Measurements from ENCODE around the gene PASK.

PASK gene

DNA sequence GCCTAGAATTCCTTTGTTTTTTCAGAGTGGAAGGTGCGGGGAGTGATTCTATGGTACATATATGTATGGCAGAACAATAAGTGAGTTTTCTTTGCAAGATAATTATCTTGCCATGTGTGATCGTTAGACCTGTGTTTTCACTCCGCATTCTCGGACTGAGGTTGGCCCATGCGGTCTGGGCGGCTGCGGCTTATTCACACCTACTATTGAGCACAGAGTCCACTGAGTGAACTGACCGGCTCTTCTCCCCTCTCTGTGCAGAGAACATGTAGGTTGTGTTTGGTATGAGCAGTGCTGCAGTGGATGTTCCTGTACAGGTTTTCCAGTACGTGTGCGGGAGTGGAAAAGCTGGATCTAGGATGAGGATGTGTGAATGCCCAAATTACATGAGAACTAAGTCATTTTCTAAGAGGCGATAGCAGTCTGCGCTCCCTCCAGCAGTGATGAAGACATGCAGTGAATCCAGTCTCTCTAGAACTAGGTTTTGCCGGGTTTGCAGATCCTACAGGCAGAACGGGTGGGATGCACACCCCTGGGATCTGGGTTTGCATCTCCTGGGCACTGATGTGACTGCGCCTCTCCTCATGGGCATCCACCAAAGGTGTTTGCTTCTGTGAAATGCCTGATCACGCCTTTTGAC lies 74.3 kb downstream of the PASK start:
- DNase-seq, result no peak

DNA sequence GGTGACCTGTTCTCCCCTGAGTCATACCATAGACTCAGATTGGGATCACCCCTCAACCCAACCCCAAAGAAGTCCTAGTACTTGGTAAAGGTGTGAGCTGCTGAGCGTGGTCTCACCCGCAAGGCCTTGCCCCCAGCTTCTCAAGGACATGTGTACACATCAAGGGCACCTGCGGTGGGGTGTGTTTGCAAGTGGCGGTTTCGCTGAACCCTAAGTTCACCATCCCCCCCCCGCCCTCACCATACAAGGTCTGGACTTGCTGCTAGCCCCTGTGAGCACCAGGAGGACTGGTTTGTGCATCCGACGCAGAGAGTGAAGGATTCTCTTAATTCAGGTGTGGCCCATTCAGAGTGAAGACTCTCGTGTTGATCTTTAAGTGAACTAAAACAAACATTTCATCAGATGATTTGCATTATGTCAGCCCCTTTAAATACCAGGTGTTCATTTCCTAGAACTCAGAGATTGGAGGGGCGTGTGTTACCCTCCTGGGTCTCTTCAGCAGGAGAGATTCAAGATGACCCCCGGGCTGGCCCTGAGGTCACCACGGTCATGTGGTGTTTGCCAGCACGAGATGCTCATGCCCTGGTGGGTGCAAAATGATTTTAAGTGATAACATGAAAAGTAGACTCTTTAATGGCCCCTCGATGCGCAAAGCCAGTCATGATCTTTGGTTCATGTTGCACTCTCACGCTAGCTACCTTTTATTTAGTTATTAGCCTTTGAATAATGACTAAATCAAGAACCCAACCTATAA lies 75.0 kb downstream of the PASK start:
- no peak for DNase-seq

DNA sequence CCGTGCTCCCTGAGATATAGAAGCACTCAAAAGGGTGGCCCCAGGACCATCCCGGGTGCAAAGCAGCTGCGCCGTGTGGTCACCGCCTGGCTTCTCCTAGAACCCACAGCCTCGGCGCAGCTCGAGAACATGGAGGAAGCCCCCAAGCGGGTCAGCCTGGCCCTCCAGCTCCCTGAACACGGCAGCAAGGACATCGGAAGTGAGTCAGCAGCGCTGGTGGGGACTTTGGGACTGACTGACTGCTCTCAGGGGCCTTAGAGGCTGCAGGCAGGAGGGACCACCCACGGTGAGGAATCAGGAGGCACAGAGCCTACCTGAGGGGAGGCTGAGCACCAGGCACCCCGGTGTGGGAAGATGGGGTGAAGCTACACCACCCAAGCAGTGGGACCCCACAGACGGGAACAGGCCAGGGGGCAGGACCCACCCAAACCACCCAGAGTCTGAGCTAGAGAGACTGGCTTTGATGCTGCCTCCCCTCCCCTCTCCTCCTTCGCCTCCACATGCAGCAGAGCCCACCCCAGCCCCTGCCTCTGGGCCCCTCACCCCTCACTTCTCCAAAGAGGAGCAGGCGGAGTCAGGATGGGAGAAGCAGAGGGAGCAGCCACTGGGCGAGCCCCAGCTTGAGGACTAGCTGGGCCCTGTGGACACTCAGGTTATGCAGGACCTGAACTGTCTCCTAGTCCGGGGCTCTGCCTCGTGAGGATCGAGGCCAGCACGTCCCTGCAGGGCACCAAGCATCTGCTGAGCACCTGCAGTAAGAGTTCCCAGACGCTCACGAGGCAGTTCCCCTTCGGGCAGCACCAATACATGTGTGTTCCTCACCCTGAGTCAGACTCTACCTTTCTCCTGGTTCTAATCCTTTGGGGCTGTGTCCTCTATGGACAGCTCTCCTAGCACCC lies 75.9 kb downstream of the PASK start:
- DNase-seq, result no peak

DNA sequence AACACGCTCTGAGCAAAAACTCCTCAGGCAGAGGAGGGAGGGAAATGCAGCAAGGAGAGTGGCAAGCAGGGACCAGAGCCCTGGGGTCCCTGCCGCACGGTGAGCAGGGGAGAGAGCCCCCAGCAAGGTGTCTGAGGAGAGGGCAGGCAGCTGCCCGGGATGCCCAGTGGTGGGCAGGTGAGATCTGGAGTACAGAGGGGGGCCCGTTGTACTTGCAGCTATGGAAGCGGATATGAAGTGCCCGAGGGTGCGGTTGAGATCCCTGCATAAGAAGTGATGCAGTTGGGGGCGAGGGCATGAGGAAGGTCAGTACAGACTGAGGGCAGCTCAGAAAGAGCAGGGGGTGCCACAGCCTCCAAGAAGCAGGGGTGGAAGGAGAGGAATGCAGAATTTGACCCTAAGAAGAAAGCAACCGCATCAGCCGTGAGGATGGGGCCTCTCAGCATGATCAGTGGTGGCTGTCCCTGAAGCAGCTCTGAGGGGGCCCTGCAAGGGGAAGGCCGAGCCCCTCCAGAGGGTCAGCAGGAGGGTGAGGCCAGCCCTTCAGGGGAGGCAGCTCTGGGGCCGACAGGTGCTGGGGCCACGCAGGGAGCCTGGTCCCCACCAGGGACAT lies 76.6 kb downstream of the PASK start:
- DNase-seq, result no peak

DNA sequence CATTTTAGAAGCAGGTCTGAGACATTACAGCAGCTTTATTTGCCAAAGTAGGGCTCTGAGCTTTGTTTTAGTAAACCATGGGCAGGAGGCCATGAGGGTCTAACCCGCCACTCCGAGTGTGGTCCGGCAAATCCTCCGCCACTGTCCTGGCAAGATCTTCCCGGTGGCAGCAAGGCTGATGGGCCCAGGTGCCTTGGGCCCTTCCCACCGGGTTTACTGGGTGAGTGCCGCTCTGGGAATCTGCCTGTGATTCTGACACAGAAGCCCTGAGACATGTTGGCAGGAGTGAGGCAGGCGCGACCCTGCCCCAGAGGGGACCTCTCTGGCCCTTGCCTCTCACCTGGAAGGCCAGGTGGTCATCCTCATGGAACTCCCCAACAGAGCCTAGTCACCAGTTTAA lies 77.1 kb downstream of the PASK start:
- DNase-seq, result no peak

DNA sequence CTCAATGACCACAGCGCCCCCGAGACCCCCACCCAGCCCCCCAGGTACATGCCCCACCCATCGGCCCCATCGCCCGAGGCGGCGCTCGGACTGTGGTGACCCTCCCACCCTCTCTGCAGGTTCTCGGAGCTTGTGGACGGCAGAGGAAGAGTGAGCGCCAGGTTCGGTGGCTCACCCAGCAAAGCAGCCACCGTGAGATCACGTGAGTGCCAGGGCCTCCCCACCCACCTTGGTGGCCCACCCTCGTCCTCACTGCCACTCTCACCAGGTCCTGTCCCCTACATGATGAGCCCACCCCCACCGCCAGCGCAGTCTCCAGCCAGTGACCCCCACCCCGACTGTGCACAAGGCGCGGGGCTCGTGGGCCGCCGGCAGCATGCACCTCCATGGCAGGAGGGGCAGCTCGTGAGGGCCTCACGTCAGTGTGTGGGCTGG lies 77.6 kb downstream of the PASK start:
- DNase-seq, result no peak

DNA sequence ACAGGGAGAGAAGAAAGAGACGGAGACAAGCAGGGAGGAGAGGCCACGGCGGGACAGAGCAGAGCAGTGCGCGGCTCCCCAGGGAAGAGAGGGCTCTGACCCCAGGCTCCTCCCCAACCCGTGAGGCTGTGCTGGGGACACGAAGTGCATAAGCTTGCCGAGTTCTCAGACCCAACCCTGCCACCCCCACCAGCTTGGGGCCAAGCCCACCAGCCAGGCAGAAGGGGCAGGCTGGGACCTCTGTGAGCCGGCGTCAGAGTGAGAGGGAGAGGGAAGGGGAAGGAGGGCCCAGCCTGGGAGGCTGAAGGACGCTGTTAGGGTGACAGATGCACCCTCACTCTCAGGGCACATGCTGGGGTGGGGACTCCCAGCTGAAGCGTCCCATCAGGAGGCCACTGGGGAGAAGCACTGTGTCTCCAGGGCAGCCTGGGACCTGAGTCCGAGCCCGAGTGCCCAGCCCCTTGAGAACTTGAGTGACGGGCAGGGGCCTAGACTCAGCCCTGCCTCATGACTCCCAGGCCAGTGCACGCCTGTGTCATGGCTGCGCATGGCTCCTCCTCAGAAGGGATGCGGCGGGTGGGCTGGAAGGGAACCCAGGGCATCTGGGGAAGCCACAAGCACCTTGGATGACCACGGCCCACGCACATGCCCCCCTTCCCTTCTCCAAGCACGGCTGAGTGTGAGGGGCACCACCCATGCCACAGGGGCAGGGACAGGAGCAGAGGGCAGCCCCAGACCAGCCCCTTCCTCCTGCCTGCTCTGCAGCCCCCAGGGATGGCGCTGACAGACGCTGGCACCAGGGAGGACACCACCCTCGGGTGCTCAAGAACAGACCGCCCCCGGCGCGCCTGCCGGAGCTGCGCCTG lies 78.2 kb downstream of the PASK start:
- DNase-seq, result no peak

DNA sequence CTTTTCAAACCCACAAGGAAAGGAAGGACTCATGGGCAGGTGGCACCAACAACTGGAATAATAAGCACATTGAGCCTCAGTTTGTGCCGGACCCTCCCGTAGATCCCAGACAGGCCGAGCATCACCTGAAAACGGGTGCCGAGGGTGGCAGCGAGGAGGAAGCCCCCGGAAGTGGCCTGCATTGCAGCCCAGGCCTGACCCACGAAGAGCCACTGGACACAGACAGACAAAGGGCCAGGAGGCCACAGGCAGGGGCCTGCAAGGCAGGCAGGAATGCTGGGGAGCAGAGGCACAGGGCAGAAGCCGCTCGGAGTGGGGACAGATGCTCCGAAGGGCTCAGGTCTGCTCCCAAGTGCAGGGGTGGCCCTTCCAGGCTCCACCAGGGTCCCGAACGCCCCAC lies 78.9 kb downstream of the PASK start:
- no peak for DNase-seq

DNA sequence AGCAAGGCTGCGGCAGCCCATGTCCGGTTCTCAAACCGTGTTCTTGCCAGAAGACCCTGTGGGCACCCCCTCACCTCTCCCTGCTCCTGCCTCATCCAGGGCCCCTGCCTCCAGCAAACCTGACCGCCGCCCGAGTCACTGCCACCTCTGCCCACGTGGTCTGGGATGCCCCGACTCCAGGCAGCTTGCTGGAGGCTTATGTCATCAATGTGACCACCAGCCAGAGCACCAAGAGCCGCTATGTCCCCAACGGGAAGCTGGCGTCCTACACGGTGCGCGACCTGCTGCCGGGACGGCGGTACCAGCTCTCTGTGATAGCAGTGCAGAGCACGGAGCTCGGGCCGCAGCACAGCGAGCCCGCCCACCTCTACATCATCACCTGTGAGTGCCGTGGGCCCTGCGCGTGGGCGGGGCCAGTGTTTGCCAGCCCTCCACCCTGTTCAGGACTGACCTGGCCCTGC lies 79.4 kb downstream of the PASK start:
- no peak for DNase-seq

DNA sequence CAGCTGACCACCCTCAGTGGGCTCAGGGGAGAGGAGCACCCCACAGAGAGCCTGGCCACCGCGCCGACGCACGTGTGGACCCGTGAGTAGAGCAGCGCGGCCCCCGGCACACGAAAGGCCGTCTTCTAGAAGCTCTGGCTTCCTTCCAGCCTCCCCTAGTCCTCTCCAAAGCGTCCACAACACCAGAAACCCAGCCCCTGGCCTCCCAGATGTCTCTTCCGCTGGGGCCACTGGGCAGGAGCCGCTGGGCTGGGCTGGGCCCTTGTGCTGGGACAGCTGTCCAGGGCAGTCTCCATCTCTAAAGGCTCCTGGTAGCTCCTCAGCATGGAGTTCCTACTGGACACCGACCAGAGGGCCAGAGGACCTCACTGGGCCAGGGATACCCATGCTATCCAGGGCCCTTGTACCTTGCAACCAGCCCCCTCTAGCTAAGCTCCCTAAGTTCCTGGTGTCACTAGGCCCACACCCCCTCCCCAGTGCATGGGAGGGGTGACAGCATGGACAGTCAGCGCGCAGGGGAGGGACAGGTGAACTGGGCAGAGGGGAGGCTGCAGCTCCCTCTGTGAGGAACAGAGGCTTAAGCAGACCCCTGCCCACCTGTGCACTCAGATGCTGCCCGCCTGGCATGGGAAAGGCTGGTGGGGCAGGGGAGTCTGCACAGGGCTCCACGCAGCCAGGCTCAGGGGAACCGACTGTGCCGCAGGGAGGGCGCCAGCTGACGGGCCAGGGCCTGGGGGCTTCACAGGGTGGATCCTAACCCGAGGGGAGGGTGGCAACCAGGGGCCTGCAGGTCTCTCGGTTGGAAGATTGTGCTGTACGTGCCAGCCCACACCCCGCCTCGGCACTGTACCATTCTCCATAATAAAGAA lies 80.1 kb downstream of the PASK start:
- DNase-seq, result no peak

DNA sequence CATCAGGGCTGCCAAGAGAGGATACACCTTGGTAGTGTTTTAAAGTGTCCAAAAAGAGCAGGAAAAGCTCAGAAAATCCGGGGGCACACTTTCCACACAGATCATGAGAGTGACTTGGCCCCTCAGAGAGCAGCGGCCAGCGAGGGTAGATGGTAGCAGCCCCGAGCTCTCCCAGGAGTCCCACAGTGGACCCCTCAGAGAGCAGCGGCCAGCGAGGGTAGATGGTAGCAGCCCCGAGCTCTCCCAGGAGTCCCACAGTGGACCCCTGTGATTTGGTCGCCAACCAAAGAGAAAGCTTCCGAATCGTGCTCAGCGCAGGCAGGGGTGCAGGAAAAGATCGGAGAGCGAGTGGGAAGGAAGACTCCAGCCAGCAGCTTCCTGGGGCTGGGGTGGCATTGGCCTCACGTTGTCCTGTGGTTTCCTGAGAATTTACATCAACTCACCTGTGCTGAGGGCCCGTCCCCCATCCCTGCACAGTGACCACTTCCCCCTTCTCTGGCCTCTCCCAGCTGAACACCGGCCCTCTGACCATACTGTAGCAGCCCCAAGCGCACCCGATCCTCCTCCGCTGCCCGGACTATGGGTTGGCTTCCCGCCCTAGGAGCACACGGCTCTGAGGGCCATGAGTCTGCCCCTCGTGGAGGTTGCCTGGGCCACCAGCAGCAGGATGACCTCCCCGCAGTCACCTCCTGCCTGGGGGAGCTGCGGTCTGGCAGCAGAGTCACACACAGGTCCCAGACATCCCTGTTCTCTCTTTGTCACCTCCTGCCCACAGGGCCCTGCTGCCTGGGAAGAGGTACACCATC lies 80.9 kb downstream of the PASK start:
- DNase-seq, result no peak

DNA sequence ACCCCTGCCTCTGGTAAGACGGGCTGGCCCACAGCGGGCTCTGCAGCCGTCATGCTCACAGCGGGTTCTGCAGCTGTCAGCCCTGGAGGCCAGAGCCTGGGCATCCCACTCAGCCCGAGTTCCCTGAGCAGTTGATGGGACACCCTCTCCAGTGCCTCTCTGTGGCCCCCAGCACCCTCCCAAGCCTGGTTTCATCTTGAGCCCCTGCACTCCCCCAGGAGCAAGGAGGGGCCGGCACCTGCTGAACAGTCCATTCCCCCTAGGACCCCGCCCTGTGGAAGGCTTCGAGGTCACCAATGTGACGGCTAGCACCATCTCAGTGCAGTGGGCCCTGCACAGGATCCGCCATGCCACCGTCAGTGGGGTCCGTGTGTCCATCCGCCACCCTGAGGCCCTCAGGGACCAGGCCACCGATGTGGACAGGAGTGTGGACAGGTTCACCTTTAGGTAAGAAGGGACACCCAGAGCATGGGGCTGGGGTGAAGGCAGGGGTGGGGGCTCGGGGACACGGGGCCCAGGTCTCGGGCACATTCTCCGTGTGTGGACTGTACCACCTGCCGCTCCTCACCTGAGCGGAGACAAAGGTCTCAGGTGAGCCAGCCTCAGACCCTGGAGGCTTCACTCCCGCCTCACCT lies 81.7 kb downstream of the PASK start:
- no peak for DNase-seq

DNA sequence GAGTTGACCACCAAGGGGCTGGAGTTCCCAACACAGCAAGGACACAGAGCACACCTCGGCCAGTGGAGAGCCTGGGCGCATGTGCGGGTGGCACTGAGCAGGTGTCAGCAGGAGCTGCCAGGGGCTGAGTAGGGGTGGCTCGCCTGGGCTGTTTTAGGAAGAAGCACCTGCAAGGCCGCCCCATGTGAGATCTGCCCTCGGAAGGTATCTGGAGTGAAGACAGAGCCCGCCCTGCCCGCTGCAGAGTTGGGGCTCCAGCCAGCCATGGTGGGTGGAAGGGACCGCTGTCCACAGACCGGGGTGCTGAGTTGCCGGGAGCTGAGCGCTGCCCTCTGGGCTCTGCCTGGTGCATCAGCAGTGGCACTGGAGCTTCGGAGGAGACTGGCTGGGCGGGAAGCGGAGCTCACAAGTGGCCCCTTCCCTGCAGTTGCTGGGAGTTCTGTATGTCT lies 82.4 kb downstream of the PASK start:
- no peak for DNase-seq

DNA sequence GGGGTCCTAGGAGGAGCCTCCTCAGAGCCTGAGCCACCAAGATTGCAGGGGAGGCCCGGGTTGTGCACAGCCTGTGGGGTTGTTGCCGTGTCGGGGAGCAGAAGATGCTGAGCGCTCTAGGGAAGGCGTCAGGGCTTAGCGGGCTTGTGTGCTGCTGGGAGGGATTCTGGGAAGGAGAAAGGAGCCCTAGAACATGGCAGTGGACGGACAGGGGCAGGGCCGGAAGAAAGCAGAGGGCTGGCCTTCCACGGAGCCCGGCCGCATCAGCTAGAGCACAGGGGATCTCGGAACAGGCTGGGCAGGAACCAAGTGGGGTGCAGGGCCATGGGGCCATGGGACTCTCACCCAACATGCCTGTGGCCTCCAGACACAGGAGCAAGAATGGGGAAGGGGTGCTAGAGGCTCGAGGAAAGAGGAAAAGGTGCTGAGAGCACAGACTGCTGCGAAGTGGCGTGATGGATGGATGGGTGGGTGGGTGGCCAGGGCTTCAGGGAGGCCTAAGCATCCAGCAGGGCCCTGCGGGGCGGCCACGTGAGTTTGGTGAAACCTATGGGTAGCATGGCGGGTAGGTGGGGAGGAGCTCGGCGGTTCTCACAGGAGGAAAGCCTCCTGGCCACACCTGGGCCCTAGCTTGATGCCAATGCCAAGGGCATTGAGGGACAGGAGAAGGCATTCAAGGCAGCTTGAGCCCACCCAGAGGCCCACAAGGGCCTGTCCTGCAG lies 82.9 kb downstream of the PASK start:
- DNase-seq, result no peak

DNA sequence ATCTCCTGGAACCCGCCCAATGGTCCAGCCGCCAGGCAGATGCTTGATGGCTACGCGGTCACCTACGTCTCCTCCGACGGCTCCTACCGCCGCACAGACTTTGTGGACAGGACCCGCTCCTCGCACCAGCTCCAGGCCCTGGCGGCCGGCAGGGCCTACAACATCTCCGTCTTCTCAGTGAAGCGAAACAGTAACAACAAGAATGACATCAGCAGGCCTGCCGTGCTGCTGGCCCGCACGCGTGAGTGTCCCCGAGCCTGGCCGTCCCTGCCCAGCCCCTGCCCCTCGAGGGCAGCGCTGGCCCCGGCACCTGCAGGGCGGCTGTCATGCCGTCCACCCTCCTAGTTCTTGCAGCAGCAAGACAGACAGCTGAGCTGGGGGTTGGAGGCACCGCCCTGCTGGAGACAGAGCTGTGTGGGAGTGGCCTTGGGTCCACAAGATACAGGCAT lies 83.9 kb downstream of the PASK start:
- DNase-seq, result no peak

DNA sequence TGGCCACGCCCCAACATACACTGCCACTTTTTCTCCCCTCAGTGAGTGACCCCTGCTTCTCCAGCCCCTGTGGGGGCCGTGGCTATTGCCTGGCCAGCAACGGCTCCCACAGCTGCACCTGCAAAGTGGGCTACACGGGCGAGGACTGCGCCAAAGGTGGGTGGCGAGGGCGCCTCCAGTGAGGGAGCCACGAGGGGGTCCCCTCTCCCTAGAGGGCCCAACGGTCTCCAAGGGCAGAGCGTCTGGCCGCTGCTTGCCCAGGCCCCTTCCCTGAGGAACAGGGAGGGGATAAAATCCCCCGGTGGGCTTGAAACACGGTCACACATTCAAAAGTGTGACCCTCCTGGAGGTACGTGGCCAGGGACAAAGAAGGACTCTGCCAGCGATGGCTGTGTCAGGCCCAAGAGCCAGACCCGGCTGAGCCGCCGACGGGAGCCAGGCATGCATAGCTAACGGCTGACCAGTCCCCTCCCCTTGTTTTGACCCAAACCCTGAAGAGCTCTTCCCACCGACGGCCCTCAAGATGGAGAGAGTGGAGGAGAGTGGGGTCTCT lies 84.4 kb downstream of the PASK start:
- no peak for DNase-seq

DNA sequence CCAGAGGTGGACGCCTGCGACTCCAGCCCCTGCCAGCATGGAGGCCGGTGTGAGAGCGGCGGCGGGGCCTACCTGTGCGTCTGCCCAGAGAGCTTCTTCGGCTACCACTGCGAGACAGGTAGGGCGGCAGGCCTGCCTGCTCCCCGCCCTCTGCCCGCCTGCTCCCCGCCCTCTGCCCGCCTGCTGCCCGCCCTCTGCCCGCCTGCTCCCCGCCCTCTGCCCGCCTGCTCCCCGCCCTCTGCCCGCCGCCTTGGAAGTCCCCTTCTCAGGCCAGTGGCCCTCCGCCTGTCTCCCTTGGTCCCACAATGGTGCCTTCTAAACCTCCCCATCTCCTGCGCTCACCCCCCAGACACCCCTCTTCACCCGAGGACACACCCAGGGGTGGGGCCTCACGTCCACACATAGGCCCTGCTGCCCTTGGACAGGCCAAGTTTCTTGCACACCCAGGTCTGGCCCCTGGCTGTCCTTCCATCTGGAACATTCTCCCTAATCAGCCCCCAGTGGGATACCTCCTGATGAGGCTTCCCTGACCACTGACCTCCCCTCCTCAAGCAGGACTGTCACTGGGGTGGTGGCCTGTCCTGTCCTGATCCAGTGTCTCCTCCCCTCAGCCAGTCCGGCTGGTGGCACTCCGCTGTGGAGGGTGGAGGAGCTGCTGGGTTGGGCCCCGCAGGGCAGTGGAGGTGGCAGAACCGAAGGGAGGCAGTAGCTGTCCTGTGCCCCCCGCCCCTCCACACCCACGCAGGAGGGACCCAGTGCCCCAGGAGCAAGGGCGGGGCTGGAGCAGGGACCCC lies 85.1 kb downstream of the PASK start:
- DNase-seq, result no peak

DNA sequence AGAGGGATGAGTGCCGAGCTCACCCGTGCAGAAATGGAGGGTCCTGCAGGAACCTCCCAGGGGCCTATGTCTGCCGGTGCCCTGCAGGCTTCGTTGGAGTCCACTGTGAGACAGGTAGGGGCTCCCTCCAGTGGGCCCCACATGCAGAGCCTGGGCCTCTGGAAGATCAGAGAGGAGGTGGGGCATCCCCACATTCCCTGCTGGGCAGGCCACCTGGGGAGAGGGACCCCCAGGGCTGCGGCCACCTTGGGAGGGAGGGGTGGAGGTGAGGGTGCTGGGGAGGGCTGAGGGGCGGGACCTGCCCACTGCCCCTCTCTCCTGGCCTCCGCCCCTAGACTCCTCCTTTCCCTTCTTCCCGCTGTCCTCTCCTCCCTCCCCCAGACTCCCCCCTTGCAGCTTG lies 85.7 kb downstream of the PASK start:
- DNase-seq, result no peak

Measured in retina (tissue), 1 donor.